Naive thymus-derived CD4-positive, alpha-beta T cell (primary cell): ENCODE results near the gene STK32C. TPM values are rescaled to one million over a fixed set of nuclear protein-coding genes. Genes with fewer than 3 reads are reported as not detected.

Experiments used
- ATAC-seq: fragments of 150-1000 bp; cut with Tn5 transposase; 2 replicates; pipeline ENCODE4 v1.10.0; 2021; ENCODE audit warnings: mild to moderate bottlenecking, moderate library complexity
- CTCF ChIA-PET: fragments of 350-600 bp; sonication (Branson Sonifier 250); formaldehyde crosslinking; loops from one replicate; lab custom pipeline; 2021; ENCODE audit warnings: antibody characterized with exemption; lab: Charles Lee
- POLR2A ChIA-PET: fragments of 350-600 bp; sonication (Branson Sonifier 250); formaldehyde crosslinking; loops from one replicate; lab custom pipeline; 2021; ENCODE audit warnings: antibody characterized with exemption, inconsistent platforms; lab: Charles Lee
- DNase-seq, 9 donors: peaks; one replicate each; pipeline versions ENCODE4 v3.0.0 to v3.0.0-alpha.2; 2020 to 2022; ENCODE audit warnings: mixed read lengths in 1 of 9
- H3K27ac ChIP-seq: one replicate; pipeline ENCODE4 v1.7.0; 2013; ENCODE audit warnings: mild to moderate bottlenecking, low read depth, low read length, moderate library complexity
- H3K27me3 ChIP-seq, 2 donors: one replicate each; pipeline ENCODE4 v1.7.0; 2013; ENCODE audit warnings: low read length in 2 of 2, mild to moderate bottlenecking in 2 of 2, moderate library complexity in 2 of 2; ENCODE audit not compliant: control insufficient read depth in 2 of 2, insufficient read depth in 2 of 2
- H3K36me3 ChIP-seq, 3 experiments: 1 replicate in 2 of 3; 2 replicates in 1 of 3; pipeline ENCODE4 v1.7.0; 2013; ENCODE audit warnings: low read length in 3 of 3, mild to moderate bottlenecking in 3 of 3, moderate library complexity in 1 of 3; ENCODE audit not compliant: insufficient read depth in 3 of 3, control insufficient read depth in 2 of 3
- H3K4me1 ChIP-seq, 2 donors: one replicate each; pipeline ENCODE4 v1.7.0; 2013; ENCODE audit warnings: low read length in 2 of 2, mild to moderate bottlenecking in 2 of 2, moderate library complexity in 1 of 2; ENCODE audit not compliant: control insufficient read depth in 2 of 2, insufficient read depth in 2 of 2
- H3K4me3 ChIP-seq: 2 replicates; pipeline ENCODE4 v1.7.0; 2013; ENCODE audit warnings: mild to moderate bottlenecking, low read length
- H3K9me3 ChIP-seq, 3 experiments: 1 replicate in 2 of 3; 2 replicates in 1 of 3; pipeline ENCODE4 v1.7.0; 2013; ENCODE audit warnings: low read length in 3 of 3; ENCODE audit not compliant: control insufficient read depth in 2 of 3
- H3K27ac Mint-ChIP-seq, 9 donors: one replicate each; pipeline ENCODE4 v1.8.0; 2020 to 2022; ENCODE audit warnings: mixed read lengths in 9 of 9, mild to moderate bottlenecking in 8 of 9, moderate library complexity in 5 of 9, inconsistent platforms in 2 of 9
- H3K27me3 Mint-ChIP-seq, 5 donors: one replicate each; pipeline ENCODE4 v1.8.0; 2021 to 2022; ENCODE audit warnings: mixed read lengths in 5 of 5, mild to moderate bottlenecking in 1 of 5
- H3K36me3 Mint-ChIP-seq, 5 donors: one replicate each; pipeline ENCODE4 v1.8.0; 2020 to 2022; ENCODE audit warnings: mixed read lengths in 5 of 5, mild to moderate bottlenecking in 3 of 5, inconsistent platforms in 1 of 5
- H3K4me1 Mint-ChIP-seq, 7 donors: one replicate each; pipeline ENCODE4 v1.8.0; 2020 to 2022; ENCODE audit warnings: mixed read lengths in 7 of 7, mild to moderate bottlenecking in 3 of 7, inconsistent platforms in 1 of 7
- H3K4me3 Mint-ChIP-seq, 10 donors: one replicate each; pipeline ENCODE4 v1.8.0; 2020 to 2022; ENCODE audit warnings: mild to moderate bottlenecking in 10 of 10, mixed read lengths in 10 of 10, moderate library complexity in 6 of 10, inconsistent platforms in 2 of 10
- H3K9me3 Mint-ChIP-seq, 11 donors: one replicate each; pipeline ENCODE4 v1.8.0; 2020 to 2022; ENCODE audit warnings: mixed read lengths in 11 of 11, mild to moderate bottlenecking in 4 of 11, inconsistent platforms in 1 of 11, moderate library complexity in 1 of 11
- intact Hi-C, 2 donors: fragments of 100-400 bp; cut with micrococcal nuclease; formaldehyde crosslinking; loops; one replicate each; pipeline ENCODE4 v1.15.1; 2023
- polyA plus RNA-seq, 2 donors: library from polyadenylated mRNA; unstranded; fragments of 300-500 nt; fragmentation: Illumina TruSeq; gene quantifications; one replicate each; pipeline ENCODE4 v1.2.3, GENCODE V29; 2021
- total RNA-seq, 6 experiments: library from RNA in 5 of 6; stranded (reverse) in 5 of 6; gene quantifications; 1 replicate in 5 of 6; 2 replicates in 1 of 6; pipeline ENCODE4 v1.2.3 and lab custom pipeline; 2021 to 2026

STK32C gene
- total and polyA plus RNA-seq, 7 experiments from 2014 or later = 4.6 to 19.4 (median 11.8) TPM

GRCh38 chr10:132282667-132283603, 24.8 kb downstream of the STK32C start:
- no peaks in the 10 kb centered on the region for H3K36me3 ChIP-seq
- Mint-ChIP-seq H3K4me3 (no peak overlapping the region), H3K9me3 (peaks cover 0 to 1% (median 0%) of the 10 kb centered on the region in 11 donors), H3K36me3 (no peaks in the 10 kb centered on the region), H3K4me1 (peaks cover 3 to 16% (median 5%) of the 10 kb centered on the region in 7 donors), H3K27me3 (peaks cover 0 to 8% (median 0%) of the 10 kb centered on the region in 5 donors), H3K27ac (no peak overlapping the region)
- DNase-seq (no peak), ATAC-seq (no peak)
- CTCF ChIA-PET = no interaction called here
- no peak overlapping the region for H3K4me3 ChIP-seq
- POLR2A ChIA-PET = no interaction called here
- H3K27ac ChIP-seq = no peak overlapping the region
- no peaks in the 10 kb centered on the region for H3K27me3 ChIP-seq
- no peaks in the 10 kb centered on the region for H3K9me3 ChIP-seq
- H3K4me1 ChIP-seq = no peaks in the 10 kb centered on the region
- intact Hi-C loops = no loop called here

- Mint-ChIP-seq H3K27ac (peak overlapping the region in 1 of 9 donors; percentile 77), H3K36me3 (no peaks in the 10 kb centered on the region), H3K4me1 (peaks cover 3 to 19% (median 5%) of the 10 kb centered on the region in 7 donors), H3K4me3 (no peak overlapping the region), H3K9me3 (no peaks in the 10 kb centered on the region), H3K27me3 (peaks cover 0 to 3% (median 0%) of the 10 kb centered on the region in 5 donors)
- Histone ChIP-seq H3K36me3 (no peaks in the 10 kb centered on the region), H3K27me3 (no peaks in the 10 kb centered on the region), H3K27ac (no peak overlapping the region), H3K4me3 (no peak overlapping the region), H3K9me3 (no peaks in the 10 kb centered on the region), H3K4me1 (no peaks in the 10 kb centered on the region)
- ChIA-PET POLR2A (no interaction called here), CTCF (no interaction called here)
- ATAC-seq (no peak), DNase-seq (no peak)
- intact Hi-C loops = no loop called here
Observed at GRCh38 chr10:132281915-132282666, 25.7 kb downstream of the STK32C start.

- ATAC-seq (no peak), DNase-seq (no peak)
- Mint-ChIP-seq H3K4me3 (no peak overlapping the region), H3K27me3 (peaks cover 0 to 3% (median 0%) of the 10 kb centered on the region in 5 donors), H3K36me3 (no peaks in the 10 kb centered on the region), H3K27ac (peak overlapping the region in 1 of 9 donors; percentile 46), H3K9me3 (no peaks in the 10 kb centered on the region), H3K4me1 (peaks cover 3 to 19% (median 5%) of the 10 kb centered on the region in 7 donors)
- Histone ChIP-seq H3K9me3 (no peaks in the 10 kb centered on the region), H3K27me3 (no peaks in the 10 kb centered on the region), H3K36me3 (no peaks in the 10 kb centered on the region), H3K4me3 (no peak overlapping the region), H3K4me1 (no peaks in the 10 kb centered on the region), H3K27ac (no peak overlapping the region)
- POLR2A ChIA-PET = no interaction called here
- intact Hi-C loops = no loop called here
- CTCF ChIA-PET = no interaction called here
Observed at GRCh38 chr10:132280646-132281074, 27.1 kb downstream of the STK32C start.

GRCh38 chr10:132279873-132280645, 27.7 kb downstream of the STK32C start:
- POLR2A ChIA-PET = no interaction called here
- ATAC-seq = no peak
- H3K9me3 Mint-ChIP-seq = no peaks in the 10 kb centered on the region
- intact Hi-C loops = no loop called here
- Histone ChIP-seq H3K36me3 (no peaks in the 10 kb centered on the region), H3K27me3 (no peaks in the 10 kb centered on the region), H3K4me3 (no peak overlapping the region), H3K9me3 (no peaks in the 10 kb centered on the region), H3K27ac (no peak overlapping the region), H3K4me1 (no peaks in the 10 kb centered on the region)
- H3K36me3 Mint-ChIP-seq = no peaks in the 10 kb centered on the region
- H3K4me3 Mint-ChIP-seq = no peak overlapping the region
- no peak for DNase-seq
- CTCF ChIA-PET = no interaction called here
- peak overlapping the region in 2 of 9 donors; percentile 46 to 48 for H3K27ac Mint-ChIP-seq
- H3K27me3 Mint-ChIP-seq = no peaks in the 10 kb centered on the region
- peaks cover 3 to 15% (median 5%) of the 10 kb centered on the region in 7 donors for H3K4me1 Mint-ChIP-seq

GRCh38 chr10:132277311-132277741, 30.4 kb downstream of the STK32C start:
- Histone ChIP-seq H3K27me3 (no peaks in the 10 kb centered on the region), H3K4me1 (no peaks in the 10 kb centered on the region), H3K36me3 (no peaks in the 10 kb centered on the region), H3K9me3 (no peaks in the 10 kb centered on the region), H3K27ac (no peak overlapping the region), H3K4me3 (no peak overlapping the region)
- Mint-ChIP-seq H3K27ac (no peak overlapping the region), H3K9me3 (no peaks in the 10 kb centered on the region), H3K4me1 (peaks cover 3 to 21% (median 8%) of the 10 kb centered on the region in 7 donors), H3K36me3 (no peaks in the 10 kb centered on the region), H3K4me3 (no peak overlapping the region), H3K27me3 (no peaks in the 10 kb centered on the region)
- ChIA-PET POLR2A (no interaction called here), CTCF (no interaction called here)
- ATAC-seq = no peak
- intact Hi-C loops = no loop called here
- DNase-seq = no peak

GRCh38 chr10:132276706-132277105, 31.0 kb downstream of the STK32C start:
- Histone ChIP-seq H3K27me3 (no peaks in the 10 kb centered on the region), H3K9me3 (no peaks in the 10 kb centered on the region), H3K36me3 (no peaks in the 10 kb centered on the region), H3K4me3 (no peak overlapping the region), H3K27ac (no peak overlapping the region), H3K4me1 (no peaks in the 10 kb centered on the region)
- no peak for DNase-seq
- Mint-ChIP-seq H3K4me1 (peaks cover 3 to 21% (median 8%) of the 10 kb centered on the region in 7 donors), H3K36me3 (no peaks in the 10 kb centered on the region), H3K4me3 (no peak overlapping the region), H3K9me3 (no peaks in the 10 kb centered on the region), H3K27ac (no peak overlapping the region), H3K27me3 (no peaks in the 10 kb centered on the region)
- ATAC-seq = no peak
- POLR2A ChIA-PET = interaction anchor here (0.6 kb wide), 1 partner anchor 12 kb away, joined by 3 read pairs; no protein-coding TSS in a partner anchor
- intact Hi-C loops = no loop called here
- CTCF ChIA-PET = no interaction called here
